PC-3 (cell line): ENCODE results near the gene CADPS2. TPM values are rescaled to one million over a fixed set of nuclear protein-coding genes. Genes with fewer than 3 reads are reported as not detected.

ENCODE experiments used
- ATAC-seq: fragments of 200-7000 bp; cut with Tn5 transposase; 2 replicates; pipeline ENCODE4 v1.9.1; 2020; ENCODE audit warnings: mild to moderate bottlenecking, moderate library complexity
- BruUV-seq: library from RNA; stranded (reverse); fragments of 400-500 nt; replicated peaks from 2 replicates; lab custom pipeline; 2021; lab: Mats Ljungman, UMichigan
- CTCF ChIA-PET: fragments of 300-600 bp; sonication (Branson Sonifier 250); formaldehyde crosslinking; loops from one replicate; lab custom pipeline; 2022; ENCODE audit warnings: antibody characterized with exemption; lab: Charles Lee
- POLR2A ChIA-PET: fragments of 300-600 bp; sonication (Branson Sonifier 250); formaldehyde crosslinking; loops from one replicate; lab custom pipeline; 2022; ENCODE audit warnings: antibody characterized with exemption; ENCODE audit not compliant: unreplicated experiment; lab: Charles Lee
- DNase-seq: peaks from one replicate; pipeline ENCODE4 v3.0.0-alpha.2; 2015
- H2AFZ ChIP-seq: fragments of 300-600 bp; sonication (generic); 2 replicates; pipeline ENCODE4 v1.6.0; 2016; ENCODE audit warnings: antibody characterized with exemption, low read length
- H3F3A ChIP-seq: fragments of 300-600 bp; sonication (generic); one replicate; pipeline ENCODE4 v1.6.0; 2017; ENCODE audit warnings: antibody characterized with exemption, low read length, control low read depth, mild to moderate bottlenecking; ENCODE audit not compliant: unreplicated experiment
- H3K27ac ChIP-seq: fragments of 300-600 bp; sonication (generic); 2 replicates; pipeline ENCODE4 v1.5.1; 2016; ENCODE audit warnings: mild to moderate bottlenecking, low read length
- H3K27me3 ChIP-seq: fragments of 300-600 bp; sonication (generic); 2 replicates; pipeline ENCODE4 v1.6.1; 2016; ENCODE audit warnings: low read length, mixed read lengths
- H3K36me3 ChIP-seq: fragments of 300-600 bp; sonication (generic); 2 replicates; pipeline ENCODE4 v1.6.1; 2016; ENCODE audit warnings: low read depth, mixed run types, low read length, mixed read lengths
- H3K4me1 ChIP-seq: fragments of 300-600 bp; sonication (generic); 2 replicates; pipeline ENCODE4 v1.5.1; 2016; ENCODE audit warnings: low read length; ENCODE audit not compliant: insufficient read depth
- H3K4me2 ChIP-seq: fragments of 300-600 bp; sonication (generic); 2 replicates; pipeline ENCODE4 v1.6.0; 2016; ENCODE audit warnings: low read length
- H3K4me3 ChIP-seq: fragments of 300-600 bp; sonication (generic); 2 replicates; pipeline ENCODE4 v1.5.1; 2016; ENCODE audit warnings: mild to moderate bottlenecking, low read length, mixed read lengths
- H3K79me2 ChIP-seq: fragments of 300-600 bp; sonication (generic); 2 replicates; pipeline ENCODE4 v1.6.1; 2017; ENCODE audit warnings: low read length, mixed read lengths
- H3K9ac ChIP-seq: fragments of 300-600 bp; sonication (generic); 2 replicates; pipeline ENCODE4 v1.6.0; 2016; ENCODE audit warnings: mild to moderate bottlenecking, low read length
- H3K9me2 ChIP-seq: fragments of 300-600 bp; sonication (generic); replicated peaks from 2 replicates; pipeline ENCODE4 v1.6.1; 2016; ENCODE audit warnings: mixed run types, low read length, mixed read lengths
- H3K9me3 ChIP-seq: fragments of 300-600 bp; sonication (generic); 2 replicates; pipeline ENCODE4 v1.6.1; 2016; ENCODE audit warnings: low read length, mixed read lengths
- H4K20me1 ChIP-seq: fragments of 300-600 bp; sonication (generic); 2 replicates; pipeline ENCODE4 v1.6.1; 2016; ENCODE audit warnings: low read length, mixed read lengths
- EZH2 ChIP-seq: fragments of 300-600 bp; sonication (generic); IDR thresholded peaks from one replicate; pipeline ENCODE4 v1.6.1; 2017; ENCODE audit warnings: antibody characterized with exemption, mild to moderate bottlenecking, low read length; ENCODE audit not compliant: unreplicated experiment
- EZH2phosphoT487 ChIP-seq: fragments of 300-600 bp; sonication (generic); IDR thresholded peaks from 2 replicates; pipeline ENCODE4 v1.6.1; 2018; ENCODE audit warnings: mild to moderate bottlenecking, antibody characterized with exemption, low read length, borderline replicate concordance
- intact Hi-C: fragments of 100-400 bp; cut with micrococcal nuclease; formaldehyde crosslinking; loops from 2 replicates; pipeline ENCODE4 v1.9.0; 2023
- total RNA-seq: library from RNA; depleted of rRNA; stranded (reverse); fragments of >200 nt; gene quantifications from 2 replicates; pipeline ENCODE4 v1.2.3, GENCODE V29; 2014
- TF ChIP-seq, protein P1 (sequence below): fragments of 300-600 bp; sonication (generic); conservative IDR thresholded peaks from 2 replicates; pipeline ENCODE4 v1.5.1; 2017; ENCODE audit warnings: antibody characterized with exemption, low read depth, mild to moderate bottlenecking, low read length

Gene CADPS2
- total RNA-seq, 1 experiment from 2014 or later = 9.4 TPM

- no peak overlapping the region for H2AFZ ChIP-seq
- no peak overlapping the region for H3K9ac ChIP-seq
Measured at GRCh38 chr7:122315507-122316466, 570.5 kb downstream of the CADPS2 start.

DNA sequence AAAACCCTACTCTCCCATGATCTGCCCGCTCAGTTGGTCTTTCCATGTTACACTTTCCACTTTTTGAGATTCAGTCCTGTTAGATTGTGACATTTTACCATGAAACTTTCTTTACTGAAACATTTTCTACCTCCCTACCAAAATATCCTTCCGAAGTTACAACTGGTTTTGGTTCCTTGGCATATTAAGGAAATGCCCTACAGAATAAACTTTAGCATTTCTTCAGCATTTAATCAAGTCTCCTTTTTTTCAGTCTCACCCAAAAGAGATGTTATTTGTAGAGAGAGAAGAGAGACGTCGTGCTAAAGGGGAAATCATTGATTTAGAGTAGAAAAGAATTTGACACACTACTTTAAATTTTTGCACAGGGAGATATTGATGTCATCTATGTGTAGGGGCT lies 572.0 kb downstream of the CADPS2 start:
- CTCF ChIA-PET = no interaction called here
- TF ChIP-seq, protein P1, sequence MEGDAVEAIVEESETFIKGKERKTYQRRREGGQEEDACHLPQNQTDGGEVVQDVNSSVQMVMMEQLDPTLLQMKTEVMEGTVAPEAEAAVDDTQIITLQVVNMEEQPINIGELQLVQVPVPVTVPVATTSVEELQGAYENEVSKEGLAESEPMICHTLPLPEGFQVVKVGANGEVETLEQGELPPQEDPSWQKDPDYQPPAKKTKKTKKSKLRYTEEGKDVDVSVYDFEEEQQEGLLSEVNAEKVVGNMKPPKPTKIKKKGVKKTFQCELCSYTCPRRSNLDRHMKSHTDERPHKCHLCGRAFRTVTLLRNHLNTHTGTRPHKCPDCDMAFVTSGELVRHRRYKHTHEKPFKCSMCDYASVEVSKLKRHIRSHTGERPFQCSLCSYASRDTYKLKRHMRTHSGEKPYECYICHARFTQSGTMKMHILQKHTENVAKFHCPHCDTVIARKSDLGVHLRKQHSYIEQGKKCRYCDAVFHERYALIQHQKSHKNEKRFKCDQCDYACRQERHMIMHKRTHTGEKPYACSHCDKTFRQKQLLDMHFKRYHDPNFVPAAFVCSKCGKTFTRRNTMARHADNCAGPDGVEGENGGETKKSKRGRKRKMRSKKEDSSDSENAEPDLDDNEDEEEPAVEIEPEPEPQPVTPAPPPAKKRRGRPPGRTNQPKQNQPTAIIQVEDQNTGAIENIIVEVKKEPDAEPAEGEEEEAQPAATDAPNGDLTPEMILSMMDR = no peak
- Histone ChIP-seq H3F3A (no peaks in the 10 kb centered on the region), H3K9me3 (no peaks in the 10 kb centered on the region), H3K4me3 (no peak overlapping the region), H2AFZ (no peak overlapping the region), H3K9ac (no peak overlapping the region), H3K4me1 (no peaks in the 10 kb centered on the region), H3K27me3 (no peaks in the 10 kb centered on the region), H3K79me2 (no peaks in the 10 kb centered on the region), H3K36me3 (no peaks in the 10 kb centered on the region), H3K9me2 (no peaks in the 10 kb centered on the region), H3K4me2 (no peak overlapping the region), H3K27ac (no peak overlapping the region), H4K20me1 (no peaks in the 10 kb centered on the region)
- POLR2A ChIA-PET = no interaction called here
- no peak for DNase-seq
- no TSS peak for BruUV-seq
- intact Hi-C loops = no loop called here
- ATAC-seq = no peak

More at GRCh38 chr7:122315507-122316466, 570.5 kb downstream of the CADPS2 start:
- POLR2A ChIA-PET = no interaction called here
- no peak overlapping the region for H3K4me2 ChIP-seq
- H4K20me1 ChIP-seq = no peaks in the 10 kb centered on the region
- H3K27ac ChIP-seq = no peak overlapping the region
- H3K4me1 ChIP-seq = no peaks in the 10 kb centered on the region
- no peaks in the 10 kb centered on the region for H3K9me3 ChIP-seq
- no TSS peak for BruUV-seq
- H3K79me2 ChIP-seq = no peaks in the 10 kb centered on the region
- TF ChIP-seq EZH2phosphoT487 = no peak
- TF ChIP-seq, protein P1 = no peak
- no peak for TF ChIP-seq EZH2
- H3K4me3 ChIP-seq = no peak overlapping the region
- H3K36me3 ChIP-seq = no peaks in the 10 kb centered on the region
- DNase-seq (no peak), ATAC-seq (no peak)
- CTCF ChIA-PET = no interaction called here
- H3K9me2 ChIP-seq = no peaks in the 10 kb centered on the region
- intact Hi-C loops = no loop called here
- no peaks in the 10 kb centered on the region for H3K27me3 ChIP-seq
- no peaks in the 10 kb centered on the region for H3F3A ChIP-seq

DNA sequence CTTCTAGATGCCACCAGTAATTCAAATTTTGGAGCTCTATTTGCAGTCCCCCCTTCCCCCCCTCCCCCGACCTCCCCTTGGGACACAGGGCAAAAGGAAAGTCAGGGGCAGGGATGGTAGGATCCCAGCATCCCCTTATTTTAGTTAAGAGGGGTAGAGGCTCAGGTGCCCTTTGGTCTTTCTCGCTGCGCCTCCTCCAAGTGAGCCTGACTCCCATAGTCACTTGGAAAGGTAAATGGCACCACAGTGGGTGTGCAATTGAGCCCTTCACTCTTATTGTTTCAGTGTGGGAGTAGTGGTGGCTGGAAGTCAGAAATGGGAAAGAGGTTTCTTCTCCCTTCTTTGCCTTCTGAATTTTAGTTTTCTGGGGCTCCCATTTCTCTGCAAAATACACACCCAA lies 573.5 kb downstream of the CADPS2 start:
- no peak overlapping the region for H3K27ac ChIP-seq
- no peaks in the 10 kb centered on the region for H3K4me1 ChIP-seq
- no peaks in the 10 kb centered on the region for H3K27me3 ChIP-seq
- no peak for DNase-seq
- H3K79me2 ChIP-seq = no peaks in the 10 kb centered on the region
- POLR2A ChIA-PET = no interaction called here
- H3K9ac ChIP-seq = no peak overlapping the region
- no TSS peak for BruUV-seq
- H3K36me3 ChIP-seq = no peaks in the 10 kb centered on the region
- H4K20me1 ChIP-seq = no peaks in the 10 kb centered on the region
- H3K9me3 ChIP-seq = no peaks in the 10 kb centered on the region
- intact Hi-C loops = no loop called here
- H3F3A ChIP-seq = no peaks in the 10 kb centered on the region
- H3K4me3 ChIP-seq = no peak overlapping the region
- CTCF ChIA-PET = no interaction called here
- TF ChIP-seq, protein P1 = no peak
- TF ChIP-seq EZH2 (no peak), EZH2phosphoT487 (no peak)
- ATAC-seq = no peak
- no peaks in the 10 kb centered on the region for H3K9me2 ChIP-seq
- no peak overlapping the region for H3K4me2 ChIP-seq
- no peak overlapping the region for H2AFZ ChIP-seq
